OCI-LY7 (cell line): ENCODE results near the gene ZBTB20. TPM values are rescaled to one million over a fixed set of nuclear protein-coding genes. Genes with fewer than 3 reads are reported as not detected.

Experiments
- BruUV-seq: library from RNA; stranded (reverse); fragments of 400-500 nt; replicated peaks from 2 replicates; lab custom pipeline; 2021; lab: Mats Ljungman, UMichigan
- CTCF ChIA-PET: fragments of 300-600 bp; sonication (Branson Sonifier 250); formaldehyde crosslinking; loops from one replicate; lab custom pipeline; 2022; ENCODE audit warnings: antibody characterized with exemption; ENCODE audit not compliant: unreplicated experiment; lab: Charles Lee
- POLR2A ChIA-PET: fragments of 300-600 bp; sonication (Branson Sonifier 250); formaldehyde crosslinking; loops from one replicate; lab custom pipeline; 2022; ENCODE audit warnings: antibody characterized with exemption; lab: Charles Lee
- DNase-seq: peaks from one replicate; pipeline ENCODE4 v3.0.0-alpha.2; 2015; ENCODE audit warnings: low spot score
- H2AFZ ChIP-seq: fragments of 200-600 bp; sonication (generic), shearing (Covaris generic); 2 replicates; pipeline ENCODE4 v1.6.1; 2014; ENCODE audit warnings: mild to moderate bottlenecking, antibody characterized with exemption, low read length, moderate library complexity
- H3K27ac ChIP-seq: fragments of 200-600 bp; sonication (generic); 2 replicates; pipeline ENCODE4 v1.5.1; 2014; ENCODE audit warnings: mixed run types, low read depth, mild to moderate bottlenecking, moderate library complexity, low read length, inconsistent platforms; ENCODE audit not compliant: poor library complexity, severe bottlenecking
- H3K36me3 ChIP-seq: fragments of 200-600 bp; sonication (generic); 2 replicates; pipeline ENCODE4 v1.6.1; 2014; ENCODE audit warnings: mild to moderate bottlenecking, antibody characterized with exemption, low read length, moderate library complexity, mixed read lengths; ENCODE audit not compliant: insufficient read depth
- H3K4me1 ChIP-seq: fragments of 200-600 bp; sonication (generic); 2 replicates; pipeline ENCODE4 v1.5.1; 2014; ENCODE audit warnings: mild to moderate bottlenecking, low read length; ENCODE audit not compliant: insufficient read depth, poor library complexity, severe bottlenecking
- H3K4me2 ChIP-seq: fragments of 200-600 bp; sonication (generic); 2 replicates; pipeline ENCODE4 v1.6.1; 2014; ENCODE audit warnings: mild to moderate bottlenecking, low read length
- H3K4me3 ChIP-seq: fragments of 200-600 bp; sonication (generic); 2 replicates; pipeline ENCODE4 v1.5.1; 2014; ENCODE audit warnings: mild to moderate bottlenecking, low read depth, low read length; ENCODE audit not compliant: poor library complexity, severe bottlenecking
- H3K79me2 ChIP-seq: fragments of 200-600 bp; sonication (generic); 2 replicates; pipeline ENCODE4 v1.6.1; 2016; ENCODE audit warnings: low read depth, mild to moderate bottlenecking, low read length, moderate library complexity, mixed read lengths; ENCODE audit not compliant: insufficient read depth
- H3K9me2 ChIP-seq: fragments of 200-600 bp; sonication (generic); 2 replicates; pipeline ENCODE4 v1.6.1; 2016; ENCODE audit warnings: mild to moderate bottlenecking, low read length, mixed read lengths; ENCODE audit not compliant: insufficient read depth
- H3K9me3 ChIP-seq: fragments of 200-600 bp; sonication (generic); 2 replicates; pipeline ENCODE4 v1.6.1; 2014; ENCODE audit warnings: mild to moderate bottlenecking, mixed run types, low read length, mixed read lengths
- H4K20me1 ChIP-seq: fragments of 200-600 bp; sonication (generic); 2 replicates; pipeline ENCODE4 v1.6.1; 2014; ENCODE audit warnings: mild to moderate bottlenecking, antibody characterized with exemption, low read length, moderate library complexity, mixed read lengths; ENCODE audit not compliant: insufficient read depth
- EZH2phosphoT487 ChIP-seq: fragments of 200-600 bp; sonication (generic); IDR thresholded peaks from 2 replicates; pipeline ENCODE4 v1.6.1; 2018; ENCODE audit warnings: low read depth, borderline replicate concordance, mild to moderate bottlenecking, mixed run types, antibody characterized with exemption, low read length, moderate library complexity, mixed read lengths
- intact Hi-C: fragments of 100-400 bp; cut with micrococcal nuclease; formaldehyde crosslinking; loops from one replicate; pipeline ENCODE4 v1.10.0; 2022; ENCODE audit not compliant: unreplicated experiment
- total RNA-seq, 2 experiments: library from RNA; depleted of rRNA in 1 of 2; stranded (reverse); fragments of >200 nt in 1 of 2; shearing (Covaris generic) in 1 of 2; gene quantifications; 2 replicates each; pipeline ENCODE4 v1.2.3, GENCODE V29; 2014 to 2022
- TF ChIP-seq, protein P1 (sequence below): fragments of 200-600 bp; sonication (generic); conservative IDR thresholded peaks from 2 replicates; pipeline ENCODE4 v1.5.1; 2014; ENCODE audit warnings: mild to moderate bottlenecking, antibody characterized with exemption, low read length, moderate library complexity, mixed read lengths

Gene ZBTB20
- total RNA-seq, 2 experiments from 2014 or later, result 5.5 to 11.8 TPM

DNA sequence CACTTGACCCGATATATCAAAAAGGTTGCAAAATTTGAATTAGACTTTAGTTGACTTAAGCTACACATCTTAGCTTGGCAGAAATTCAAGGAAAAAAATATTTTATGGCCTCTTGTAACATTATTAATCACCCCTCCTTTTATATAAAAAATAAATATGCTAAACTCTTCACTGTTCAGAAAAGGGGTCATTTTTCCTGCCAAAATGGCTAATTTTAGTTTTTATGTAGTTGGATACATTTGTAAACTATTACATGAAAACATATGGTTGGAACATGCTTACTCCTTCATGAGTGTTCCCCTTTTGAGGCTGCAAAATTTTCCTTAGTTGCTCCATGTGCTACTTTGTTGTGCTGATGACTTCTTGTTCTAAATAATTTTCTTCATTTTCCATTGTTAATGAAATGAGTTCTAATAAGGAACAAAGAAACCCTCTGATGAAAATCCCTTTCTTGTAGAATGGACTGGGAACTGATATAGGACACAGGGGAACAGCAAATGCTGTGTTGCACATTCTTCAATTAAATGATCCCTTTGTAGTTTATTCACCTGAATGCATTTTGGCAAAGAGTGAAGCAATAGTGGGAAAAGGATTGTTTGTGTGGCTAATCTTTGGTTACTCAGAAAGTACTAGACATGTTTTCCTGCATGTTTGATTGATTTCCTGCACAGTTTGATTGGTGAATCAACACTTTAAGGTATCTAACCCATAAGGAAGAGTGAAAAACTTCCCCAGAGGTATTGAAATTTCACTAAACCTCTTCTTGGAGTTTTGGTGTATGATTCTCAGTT lies 503.9 kb downstream of the ZBTB20 start:
- intact Hi-C loops, result no loop called here
- Histone ChIP-seq H3K4me3 (no peak overlapping the region), H3K4me1 (no peaks in the 10 kb centered on the region), H3K36me3 (no peaks in the 10 kb centered on the region), H3K4me2 (no peak overlapping the region), H2AFZ (no peak overlapping the region), H4K20me1 (no peaks in the 10 kb centered on the region), H3K9me3 (no peaks in the 10 kb centered on the region), H3K79me2 (no peaks in the 10 kb centered on the region), H3K9me2 (no peaks in the 10 kb centered on the region), H3K27ac (no peak overlapping the region)
- ChIA-PET POLR2A (no interaction called here), CTCF (no interaction called here)
- no peak for TF ChIP-seq EZH2phosphoT487
- TF ChIP-seq, protein P1, sequence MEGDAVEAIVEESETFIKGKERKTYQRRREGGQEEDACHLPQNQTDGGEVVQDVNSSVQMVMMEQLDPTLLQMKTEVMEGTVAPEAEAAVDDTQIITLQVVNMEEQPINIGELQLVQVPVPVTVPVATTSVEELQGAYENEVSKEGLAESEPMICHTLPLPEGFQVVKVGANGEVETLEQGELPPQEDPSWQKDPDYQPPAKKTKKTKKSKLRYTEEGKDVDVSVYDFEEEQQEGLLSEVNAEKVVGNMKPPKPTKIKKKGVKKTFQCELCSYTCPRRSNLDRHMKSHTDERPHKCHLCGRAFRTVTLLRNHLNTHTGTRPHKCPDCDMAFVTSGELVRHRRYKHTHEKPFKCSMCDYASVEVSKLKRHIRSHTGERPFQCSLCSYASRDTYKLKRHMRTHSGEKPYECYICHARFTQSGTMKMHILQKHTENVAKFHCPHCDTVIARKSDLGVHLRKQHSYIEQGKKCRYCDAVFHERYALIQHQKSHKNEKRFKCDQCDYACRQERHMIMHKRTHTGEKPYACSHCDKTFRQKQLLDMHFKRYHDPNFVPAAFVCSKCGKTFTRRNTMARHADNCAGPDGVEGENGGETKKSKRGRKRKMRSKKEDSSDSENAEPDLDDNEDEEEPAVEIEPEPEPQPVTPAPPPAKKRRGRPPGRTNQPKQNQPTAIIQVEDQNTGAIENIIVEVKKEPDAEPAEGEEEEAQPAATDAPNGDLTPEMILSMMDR, result no peak
- no peak for DNase-seq
- no TSS peak for BruUV-seq

DNA sequence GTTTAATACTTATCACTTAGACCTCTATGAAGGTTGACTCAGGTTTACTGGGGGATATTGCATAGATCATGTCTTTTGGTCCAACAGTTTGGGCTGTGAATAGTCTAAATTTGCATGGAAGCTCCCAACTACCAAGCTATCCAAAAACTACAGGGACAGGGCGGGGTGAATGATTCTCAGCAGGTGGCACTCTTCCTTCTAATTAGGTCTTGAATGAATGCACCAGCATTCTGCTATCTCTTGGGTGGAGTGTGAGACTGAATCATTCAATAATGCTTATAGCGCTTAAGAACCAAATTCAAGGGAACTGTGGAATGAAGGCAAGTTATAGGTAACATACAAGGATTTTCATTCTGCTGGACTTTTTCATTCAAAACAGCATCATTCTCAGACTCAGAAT lies 507.0 kb downstream of the ZBTB20 start:
- Histone ChIP-seq H3K4me1 (no peaks in the 10 kb centered on the region), H3K4me3 (no peak overlapping the region), H3K9me3 (no peaks in the 10 kb centered on the region), H3K79me2 (no peaks in the 10 kb centered on the region), H3K9me2 (no peaks in the 10 kb centered on the region), H2AFZ (no peak overlapping the region), H3K36me3 (no peaks in the 10 kb centered on the region), H3K27ac (no peak overlapping the region), H4K20me1 (no peaks in the 10 kb centered on the region), H3K4me2 (no peak overlapping the region)
- intact Hi-C loops, result no loop called here
- no TSS peak for BruUV-seq
- TF ChIP-seq, protein P1, result no peak
- TF ChIP-seq EZH2phosphoT487, result no peak
- CTCF ChIA-PET, result no interaction called here
- POLR2A ChIA-PET, result interaction anchor here (0.8 to 0.9 kb wide), 2 partner anchors 13 to 675 kb away, joined by 3 read pairs; no protein-coding TSS in a partner anchor
- no peak for DNase-seq

DNA sequence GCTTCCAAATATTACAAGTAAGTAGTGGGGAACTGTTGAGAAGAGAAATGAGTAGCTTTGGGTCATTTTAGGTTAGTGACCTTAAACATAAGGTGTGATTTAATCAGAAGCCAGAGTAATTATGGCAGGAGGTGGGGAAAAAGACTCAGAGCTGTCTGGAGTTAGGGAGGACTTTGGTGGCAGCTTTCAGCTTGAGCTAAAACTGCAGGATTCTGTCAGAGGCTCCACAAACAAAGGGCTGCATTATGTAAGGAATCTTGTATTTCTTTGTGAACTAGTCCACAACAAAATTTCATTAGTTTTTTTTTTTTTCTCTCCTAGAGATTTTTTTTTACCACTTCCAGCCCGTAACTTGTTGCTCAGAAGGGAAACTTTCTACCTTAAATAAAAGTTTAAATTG lies 507.9 kb downstream of the ZBTB20 start:
- Histone ChIP-seq H2AFZ (no peak overlapping the region), H3K79me2 (no peaks in the 10 kb centered on the region), H3K9me3 (no peaks in the 10 kb centered on the region), H3K4me1 (no peaks in the 10 kb centered on the region), H3K4me2 (no peak overlapping the region), H3K4me3 (no peak overlapping the region), H3K36me3 (no peaks in the 10 kb centered on the region), H3K27ac (no peak overlapping the region), H3K9me2 (no peaks in the 10 kb centered on the region), H4K20me1 (no peaks in the 10 kb centered on the region)
- intact Hi-C loops, result no loop called here
- CTCF ChIA-PET, result no interaction called here
- DNase-seq, result no peak
- no TSS peak for BruUV-seq
- POLR2A ChIA-PET, result interaction anchor here (0.6 kb wide), 1 partner anchor 269 kb away, joined by 3 read pairs; no protein-coding TSS in a partner anchor
- TF ChIP-seq, protein P1, result no peak
- no peak for TF ChIP-seq EZH2phosphoT487
